IMR-90 (cell line): Measurements from ENCODE around the gene RUNX2. TPM values are rescaled to one million over a fixed set of nuclear protein-coding genes. Genes with fewer than 3 reads are reported as not detected.

Experiments
- ATAC-seq: fragments of 200-7000 bp; cut with Tn5 transposase; 2 replicates; pipeline ENCODE4 v1.9.1; 2020; ENCODE audit warnings: low read depth, mild to moderate bottlenecking, moderate library complexity
- BruUV-seq: library from RNA; stranded (reverse); fragments of 400-500 nt; replicated peaks from 2 replicates; lab custom pipeline; 2021; lab: Mats Ljungman, UMichigan
- CTCF ChIA-PET: fragments of 300-600 bp; formaldehyde crosslinking; extraction: SDS; loops from one replicate; lab custom pipeline; 2021; ENCODE audit warnings: antibody characterized with exemption; lab: Yijun Ruan, JAX
- POLR2A ChIA-PET: fragments of 300-600 bp; sonication (Branson Sonifier 250); formaldehyde crosslinking; loops from one replicate; lab custom pipeline; 2022; ENCODE audit warnings: antibody characterized with exemption; ENCODE audit not compliant: unreplicated experiment; lab: Charles Lee
- DNase-seq: peaks from one replicate; pipeline ENCODE4 v3.0.0; 2013
- H2AFZ ChIP-seq: replicated peaks from 2 replicates; pipeline ENCODE3; 2013; ENCODE audit warnings: low read length, mild to moderate bottlenecking; ENCODE audit not compliant: poor library complexity
- H2AK5ac ChIP-seq: 2 replicates; pipeline ENCODE4 v1.6.1; 2013; ENCODE audit warnings: low read depth, low read length, inconsistent platforms
- H2AK9ac ChIP-seq: replicated peaks from 2 replicates; pipeline ENCODE3; 2013; ENCODE audit warnings: mild to moderate bottlenecking, low read depth, low read length, moderate library complexity; ENCODE audit not compliant: poor library complexity
- H2BK120ac ChIP-seq: 2 replicates; pipeline ENCODE4 v1.6.1; 2013; ENCODE audit warnings: low read depth, low read length, inconsistent platforms
- H2BK15ac ChIP-seq: 3 replicates; pipeline ENCODE4 v1.6.1; 2013; ENCODE audit warnings: low read depth, low read length, inconsistent platforms
- H2BK20ac ChIP-seq: 2 replicates; pipeline ENCODE4 v1.6.1; 2013; ENCODE audit warnings: low read depth, mild to moderate bottlenecking, inconsistent platforms, low read length, moderate library complexity
- H2BK5ac ChIP-seq: 2 replicates; pipeline ENCODE4 v1.6.1; 2013; ENCODE audit warnings: mild to moderate bottlenecking, low read depth, low read length, inconsistent platforms; ENCODE audit not compliant: poor library complexity, severe bottlenecking
- H3K14ac ChIP-seq: replicated peaks from 2 replicates; pipeline ENCODE4 v1.6.1; 2013; ENCODE audit warnings: low read depth, low read length, inconsistent platforms
- H3K18ac ChIP-seq: 2 replicates; pipeline ENCODE4 v1.6.1; 2013; ENCODE audit warnings: low read depth, low read length, control low read depth
- H3K23ac ChIP-seq: 2 replicates; pipeline ENCODE4 v1.6.1; 2013; ENCODE audit warnings: low read depth, low read length, inconsistent platforms
- H3K27ac ChIP-seq: 2 replicates; pipeline ENCODE4 v1.5.1; 2013; ENCODE audit warnings: mild to moderate bottlenecking, control low read depth, low read length; ENCODE audit not compliant: insufficient read depth
- H3K27me3 ChIP-seq: 2 replicates; pipeline ENCODE4 v1.6.1; 2013; ENCODE audit warnings: low read length; ENCODE audit not compliant: control insufficient read depth, insufficient read depth
- H3K36me3 ChIP-seq: 2 replicates; pipeline ENCODE4 v1.6.1; 2013; ENCODE audit warnings: low read length, mixed read lengths; ENCODE audit not compliant: control insufficient read depth, insufficient read depth
- H3K4ac ChIP-seq: 2 replicates; pipeline ENCODE4 v1.6.1; 2013; ENCODE audit warnings: low read depth, low read length, inconsistent platforms
- H3K4me1 ChIP-seq: 2 replicates; pipeline ENCODE4 v1.6.1; 2013; ENCODE audit warnings: low read length, mixed read lengths; ENCODE audit not compliant: control insufficient read depth, insufficient read depth
- H3K4me2 ChIP-seq: 2 replicates; pipeline ENCODE4 v1.6.1; 2013; ENCODE audit warnings: low read depth, mild to moderate bottlenecking, control low read depth, low read length, moderate library complexity
- H3K4me3 ChIP-seq: 2 replicates; pipeline ENCODE4 v1.5.1; 2013; ENCODE audit warnings: low read depth, mild to moderate bottlenecking, control low read depth, low read length, moderate library complexity; ENCODE audit not compliant: insufficient read depth
- H3K56ac ChIP-seq: 2 replicates; pipeline ENCODE4 v1.6.1; 2013; ENCODE audit warnings: low read length, inconsistent platforms; ENCODE audit not compliant: insufficient read depth; ENCODE audit errors: extremely low read depth
- H3K79me1 ChIP-seq, 2 experiments: 2 replicates each; pipeline ENCODE4 v1.6.1; 2013; ENCODE audit warnings: low read length in 2 of 2, inconsistent platforms in 1 of 2, low read depth in 1 of 2
- H3K9ac ChIP-seq: 2 replicates; pipeline ENCODE4 v1.6.1; 2013; ENCODE audit warnings: low read depth, low read length, control low read depth
- H3K9me1 ChIP-seq: 2 replicates; pipeline ENCODE4 v1.6.1; 2013; ENCODE audit warnings: low read length, inconsistent platforms; ENCODE audit not compliant: insufficient read depth
- H3K9me3 ChIP-seq: 2 replicates; pipeline ENCODE4 v1.6.1; 2013; ENCODE audit warnings: low read length; ENCODE audit not compliant: control insufficient read depth, insufficient read depth
- H4K20me1 ChIP-seq: 2 replicates; pipeline ENCODE4 v1.6.1; 2013; ENCODE audit warnings: low read length, inconsistent platforms; ENCODE audit not compliant: insufficient read depth
- H4K5ac ChIP-seq: 2 replicates; pipeline ENCODE4 v1.6.1; 2013; ENCODE audit warnings: mild to moderate bottlenecking, low read depth, low read length, control low read depth
- H4K8ac ChIP-seq, 2 experiments: 2 replicates each; pipeline ENCODE4 v1.6.1; 2013; ENCODE audit warnings: low read depth in 2 of 2, low read length in 2 of 2, control low read depth in 1 of 2, inconsistent platforms in 1 of 2
- H4K91ac ChIP-seq: 2 replicates; pipeline ENCODE4 v1.6.1; 2013; ENCODE audit warnings: low read depth, low read length, inconsistent platforms; ENCODE audit not compliant: insufficient read depth
- BHLHE40 ChIP-seq: fragments of 150-350 bp; IDR thresholded peaks from 2 replicates; pipeline ENCODE4 v1.6.1; 2016; ENCODE audit warnings: mild to moderate bottlenecking, low read depth, low read length
- CHD1 ChIP-seq: IDR thresholded peaks from 2 replicates; pipeline ENCODE4 v1.6.1; 2012; ENCODE audit warnings: low read depth, low read length, improper control_type of control experiment
- ELK1 ChIP-seq: fragments of 150-350 bp; IDR thresholded peaks from 2 replicates; pipeline ENCODE4 v1.6.1; 2016; ENCODE audit warnings: low read depth, mild to moderate bottlenecking, low read length, moderate library complexity, borderline replicate concordance
- MAFK ChIP-seq: IDR thresholded peaks from 2 replicates; pipeline ENCODE4 v1.6.1; 2012; ENCODE audit warnings: low read depth, low read length, improper control_type of control experiment
- MAZ ChIP-seq: IDR thresholded peaks from 2 replicates; pipeline ENCODE4 v1.6.1; 2012; ENCODE audit warnings: low read depth, mild to moderate bottlenecking, low read length, improper control_type of control experiment, moderate library complexity, borderline replicate concordance
- MXI1 ChIP-seq: IDR thresholded peaks from 2 replicates; pipeline ENCODE4 v1.6.1; 2012; ENCODE audit warnings: low read depth, mild to moderate bottlenecking, low read length, moderate library complexity, borderline replicate concordance
- NFE2L2 ChIP-seq: fragments of 150-350 bp; IDR thresholded peaks from 2 replicates; pipeline ENCODE4 v1.6.1; 2016; ENCODE audit warnings: low read depth, mild to moderate bottlenecking, low read length
- POLR2A ChIP-seq: IDR thresholded peaks from 2 replicates; pipeline ENCODE4 v1.6.1; 2012; ENCODE audit warnings: mild to moderate bottlenecking, low read depth, low read length
- RAD21 ChIP-seq: IDR thresholded peaks from 2 replicates; pipeline ENCODE4 v1.6.1; 2012; ENCODE audit warnings: low read length, improper control_type of control experiment
- RCOR1 ChIP-seq: IDR thresholded peaks from 2 replicates; pipeline ENCODE4 v1.6.1; 2012; ENCODE audit warnings: mild to moderate bottlenecking, low read length, improper control_type of control experiment; ENCODE audit not compliant: insufficient replicate concordance
- RFX5 ChIP-seq: IDR thresholded peaks from 2 replicates; pipeline ENCODE4 v1.8.0; 2012; ENCODE audit warnings: low read depth, mild to moderate bottlenecking, low read length, moderate library complexity
- SMC3 ChIP-seq: fragments of 150-350 bp; IDR thresholded peaks from 2 replicates; pipeline ENCODE4 v1.6.1; 2016; ENCODE audit warnings: low read depth, mild to moderate bottlenecking, antibody characterized with exemption, low read length, moderate library complexity
- USF2 ChIP-seq: fragments of 150-350 bp; IDR thresholded peaks from 2 replicates; pipeline ENCODE4 v1.6.1; 2017; ENCODE audit warnings: mild to moderate bottlenecking, antibody characterized with exemption, low read length, low read depth
- WGBS, 2 experiments: methylation state at CpG; one replicate each; pipeline versions ENCODE4 v1.1.5 to v1.1.7; 2013; ENCODE audit warnings: missing lambda C conversion rate in 2 of 2; ENCODE audit not compliant: insufficient read length in 1 of 2; ENCODE audit errors: extremely low coverage in 2 of 2; 5-methylcytosine and 5-hydroxymethylcytosine counted together
- dilution Hi-C: fragments of 300-500 bp; cut with HindIII; formaldehyde crosslinking; loops from one replicate; pipeline ENCODE4 v1.14.3; 2018; ENCODE audit warnings: low sequenced_read_pairs; ENCODE audit not compliant: unreplicated experiment
- in situ Hi-C: fragments of 300-500 bp; cut with MboI; formaldehyde crosslinking; loops from 3 replicates; pipeline ENCODE4 v1.14.3; 2019; ENCODE audit warnings: low sequenced_read_pairs, inconsistent platforms, mixed read lengths
- intact Hi-C: fragments of 100-400 bp; cut with micrococcal nuclease; formaldehyde crosslinking; loops from 2 replicates; pipeline ENCODE4 v1.10.0; 2022
- polyA plus RNA-seq, 3 experiments: library from polyadenylated mRNA; depleted of rRNA; stranded (reverse); fragments of >200 nt; gene quantifications; 2 replicates each; pipeline ENCODE4 v1.2.3, GENCODE V29; 2012; ENCODE audit warnings: low replicate concordance in 1 of 3
- total RNA-seq: library from RNA; depleted of rRNA; stranded (reverse); fragments of >200 nt; gene quantifications from 2 replicates; pipeline ENCODE4 v1.2.3, GENCODE V29; 2012
- TF ChIP-seq, protein P1 (sequence below): conservative IDR thresholded peaks from 2 replicates; pipeline ENCODE4 v1.5.1; 2012; ENCODE audit warnings: mild to moderate bottlenecking, low read depth, low read length, improper control_type of control experiment

RUNX2 gene
- total and polyA plus RNA-seq, 2 of the 4 experiments (the other 2 are of a cell fraction), result 2.3 to 4.7 TPM

- no peak for DNase-seq
- in situ Hi-C loops, result loop anchor here (5.0 to 25.0 kb wide), 4 partner anchors 289 to 938 kb away; no protein-coding TSS in a partner anchor
- TF ChIP-seq ELK1 (no peak), MAFK (no peak), MXI1 (no peak), POLR2A (no peak), CHD1 (no peak), USF2 (no peak), RFX5 (no peak), RAD21 (no peak), MAZ (no peak), RCOR1 (no peak), NFE2L2 (no peak), BHLHE40 (no peak), SMC3 (no peak)
- TF ChIP-seq, protein P1, sequence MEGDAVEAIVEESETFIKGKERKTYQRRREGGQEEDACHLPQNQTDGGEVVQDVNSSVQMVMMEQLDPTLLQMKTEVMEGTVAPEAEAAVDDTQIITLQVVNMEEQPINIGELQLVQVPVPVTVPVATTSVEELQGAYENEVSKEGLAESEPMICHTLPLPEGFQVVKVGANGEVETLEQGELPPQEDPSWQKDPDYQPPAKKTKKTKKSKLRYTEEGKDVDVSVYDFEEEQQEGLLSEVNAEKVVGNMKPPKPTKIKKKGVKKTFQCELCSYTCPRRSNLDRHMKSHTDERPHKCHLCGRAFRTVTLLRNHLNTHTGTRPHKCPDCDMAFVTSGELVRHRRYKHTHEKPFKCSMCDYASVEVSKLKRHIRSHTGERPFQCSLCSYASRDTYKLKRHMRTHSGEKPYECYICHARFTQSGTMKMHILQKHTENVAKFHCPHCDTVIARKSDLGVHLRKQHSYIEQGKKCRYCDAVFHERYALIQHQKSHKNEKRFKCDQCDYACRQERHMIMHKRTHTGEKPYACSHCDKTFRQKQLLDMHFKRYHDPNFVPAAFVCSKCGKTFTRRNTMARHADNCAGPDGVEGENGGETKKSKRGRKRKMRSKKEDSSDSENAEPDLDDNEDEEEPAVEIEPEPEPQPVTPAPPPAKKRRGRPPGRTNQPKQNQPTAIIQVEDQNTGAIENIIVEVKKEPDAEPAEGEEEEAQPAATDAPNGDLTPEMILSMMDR, result no peak
These were observed 95.1 kb downstream of the RUNX2 start for GRCh38 chr6:45423111-45423823.

More at GRCh38 chr6:45423111-45423823, 95.1 kb downstream of the RUNX2 start:
- H2BK15ac ChIP-seq, result peak overlapping the region; percentile 60; the same call in 1 of the 3 replicates
- peak overlapping the region; percentile 83 to 86 for H4K8ac ChIP-seq
- H3K4me3 ChIP-seq, result peak overlapping the region; percentile 99
- H3K14ac ChIP-seq, result peak overlapping the region; percentile 89
- ATAC-seq, result peak; percentile 19
- BruUV-seq, result no TSS peak
- H3K36me3 ChIP-seq, result no peaks in the 10 kb centered on the region
- H4K5ac ChIP-seq, result peak overlapping the region; percentile 71
- peaks cover 19 to 26% of the 10 kb centered on the region in 2 experiments for H3K79me1 ChIP-seq
- peak overlapping the region; percentile 86 for H2BK120ac ChIP-seq
- peak overlapping the region; percentile 86 for H3K4ac ChIP-seq
- H2BK5ac ChIP-seq, result peak overlapping the region; percentile 72
- peak overlapping the region; percentile 86 for H3K4me2 ChIP-seq
- peak overlapping the region; percentile 89 for H4K91ac ChIP-seq
- no peaks in the 10 kb centered on the region for H4K20me1 ChIP-seq
- CTCF ChIA-PET, result no interaction called here
- peak overlapping the region; percentile 78 for H3K18ac ChIP-seq
- no peaks in the 10 kb centered on the region for H3K9me3 ChIP-seq
- 0 out of 2 replicates have a peak overlapping the region, but pooled peaks have one; percentile 47 for H3K56ac ChIP-seq
- H2AFZ ChIP-seq, result peak overlapping the region; percentile 89
- dilution Hi-C loops, result no loop called here
- intact Hi-C loops, result loop anchor here (2.0 to 10.0 kb wide), 4 partner anchors 60 to 202 kb away; no protein-coding TSS in a partner anchor
- H3K9me1 ChIP-seq, result no peaks in the 10 kb centered on the region
- peaks cover 11% of the 10 kb centered on the region for H3K4me1 ChIP-seq
- H2AK9ac ChIP-seq, result peak overlapping the region; percentile 83
- no peaks in the 10 kb centered on the region for H3K27me3 ChIP-seq
- H3K27ac ChIP-seq, result peak overlapping the region; percentile 79
- H3K23ac ChIP-seq, result peak overlapping the region; percentile 36; the same call in 1 of the 2 replicates
- peak overlapping the region; percentile 88 for H3K9ac ChIP-seq
- 0 out of 2 replicates have a peak overlapping the region, but pooled peaks have one; percentile 16 for H2BK20ac ChIP-seq
- H2AK5ac ChIP-seq, result 0 out of 2 replicates have a peak overlapping the region, but pooled peaks have one; percentile 35
- POLR2A ChIA-PET, result interaction anchor here (0.6 kb wide), 1 partner anchor 13 kb away, joined by 3 read pairs; no protein-coding TSS in a partner anchor
- WGBS, 2 experiments, result 0% methylated on average over 21 of the region's 62 CpGs; no CpG with 5 or more reads in 1 of the 2 experiments
